ENCODE data around the gene SGTB.

- TF ChIP-seq CTCF (IDR thresholded peaks at IDR 0.05; ENCODE audit: low read depth, low read length) (no peak), EZH2phosphoT487 (IDR thresholded peaks at IDR 0.05; ENCODE audit: low read depth) (no peak)
Observed at GRCh38 chr5:65749221-65749844, 27.4 kb upstream of the SGTB start.
